A549 (cell line): ENCODE data around the gene RALGPS2. TPM values are rescaled to one million over a fixed set of nuclear protein-coding genes. Genes with fewer than 3 reads are reported as not detected.

Experiments used
- ATAC-seq, 2 experiments: fragments of 200-7000 bp in 1 of 2; fragments of >200 bp in 1 of 2; cut with Nextera tagmentation in 1 of 2; cut with Tn5 transposase in 1 of 2; 3 replicates each; pipeline versions ENCODE4 v1.8.0 to v1.9.1; 2018 to 2020; ENCODE audit warnings: mild to moderate bottlenecking in 1 of 2, moderate library complexity in 1 of 2
- CTCF ChIA-PET: fragments of 300-600 bp; sonication (Branson Sonifier 250); formaldehyde crosslinking; extraction: SDS; loops from one replicate; lab custom pipeline; 2021; ENCODE audit warnings: antibody characterized with exemption, inconsistent platforms; lab: Yijun Ruan, JAX
- POLR2A ChIA-PET: fragments of 350-600 bp; formaldehyde crosslinking; extraction: SDS; loops from one replicate; lab custom pipeline; 2021; ENCODE audit warnings: antibody characterized with exemption, inconsistent platforms; lab: Yijun Ruan, JAX
- DNase-seq, 2 experiments: peaks; one replicate each; pipeline versions ENCODE4 v3.0.0 to v3.0.0-alpha.2; 2011 to 2016; ENCODE audit warnings: low read depth in 1 of 2, low spot score in 1 of 2
- FAIRE-seq: peaks from 2 replicates; lab custom pipeline; 2011; peaks lifted over from hg19 to GRCh38; lab: Jason Lieb, UNC
- H3K27ac ChIP-seq, 2 experiments: fragments of >200 bp; sonication (Bioruptor Twin); formaldehyde crosslinking; 3 replicates each; pipeline ENCODE4 v1.5.1; 2016 to 2017
- H3K4me1 ChIP-seq: fragments of >200 bp; sonication (Bioruptor Twin); formaldehyde crosslinking; 3 replicates; pipeline ENCODE4 v1.6.1; 2016
- H3K4me2 ChIP-seq: fragments of >200 bp; sonication (Bioruptor Twin); formaldehyde crosslinking; 3 replicates; pipeline ENCODE4 v1.6.1; 2016
- H3K4me3 ChIP-seq: fragments of >200 bp; sonication (Bioruptor Twin); formaldehyde crosslinking; 3 replicates; pipeline ENCODE4 v1.5.1; 2016
- H3K9me3 ChIP-seq: fragments of >200 bp; sonication (Bioruptor Twin); formaldehyde crosslinking; 3 replicates; pipeline ENCODE4 v1.6.1; 2016
- BHLHE40 ChIP-seq: IDR thresholded peaks from 2 replicates; pipeline ENCODE4 v1.6.1; 2012; ENCODE audit warnings: low read depth, low read length, inconsistent platforms
- CEBPB ChIP-seq, 2 experiments: fragments of >200 bp in 1 of 2; sonication (Bioruptor Twin) in 1 of 2; formaldehyde crosslinking in 1 of 2; IDR thresholded peaks; 2 replicates each; pipeline ENCODE4 v1.6.1; 2012 to 2016
- EHMT2 ChIP-seq: fragments of 200-600 bp; sonication (generic); IDR thresholded peaks from 2 replicates; pipeline ENCODE4 v1.6.1; 2016; ENCODE audit warnings: antibody characterized with exemption, low read depth, mild to moderate bottlenecking, moderate library complexity
- ESRRA ChIP-seq: fragments of 150-350 bp; IDR thresholded peaks from 2 replicates; pipeline ENCODE4 v1.6.1; 2014; ENCODE audit warnings: mild to moderate bottlenecking, low read length, borderline replicate concordance
- FOSL2 ChIP-seq, 2 experiments: fragments of 450-650 bp in 1 of 2; fragments of >200 bp in 1 of 2; sonication (Bioruptor Twin) in 1 of 2; formaldehyde crosslinking; IDR thresholded peaks; 2 replicates each; pipeline versions ENCODE4 v1.5.0 to v1.6.1; 2016 to 2020; ENCODE audit warnings: mild to moderate bottlenecking in 1 of 2, moderate library complexity in 1 of 2
- FOXS1 ChIP-seq: fragments of 250-450 bp; sonication (Bioruptor Pico); IDR thresholded peaks from 2 replicates; pipeline ENCODE4 v1.5.0; 2020; ENCODE audit warnings: mild to moderate bottlenecking, moderate library complexity
- HDAC2 ChIP-seq: fragments of 200-600 bp; sonication (generic); IDR thresholded peaks from 2 replicates; pipeline ENCODE4 v1.6.1; 2016
- HOXB5 ChIP-seq: fragments of 250-450 bp; sonication (Bioruptor Pico); IDR thresholded peaks from 2 replicates; pipeline ENCODE4 v1.5.0; 2020; ENCODE audit warnings: mild to moderate bottlenecking, moderate library complexity
- MAFK ChIP-seq: fragments of 450-650 bp; IDR thresholded peaks from 2 replicates; pipeline ENCODE4 v1.6.1; 2014; ENCODE audit not compliant: partially characterized antibody
- PHF8 ChIP-seq: fragments of 200-600 bp; sonication (generic); IDR thresholded peaks from 2 replicates; pipeline ENCODE4 v1.6.1; 2016; ENCODE audit warnings: low read depth, mild to moderate bottlenecking, antibody characterized with exemption, moderate library complexity, borderline replicate concordance
- RAD21 ChIP-seq, 2 experiments: fragments of >200 bp in 1 of 2; sonication (Bioruptor Twin) in 1 of 2; formaldehyde crosslinking in 1 of 2; IDR thresholded peaks in 1 of 2; conservative IDR thresholded peaks in 1 of 2; 2 replicates in 1 of 2; 3 replicates in 1 of 2; pipeline ENCODE4 v1.6.1; 2012 to 2018; ENCODE audit warnings: inconsistent platforms in 1 of 2
- RCOR1 ChIP-seq: fragments of 150-350 bp; IDR thresholded peaks from 2 replicates; pipeline ENCODE4 v1.6.1; 2014; ENCODE audit warnings: antibody characterized with exemption, low read length, low read depth
- RNF2 ChIP-seq: fragments of 200-600 bp; sonication (generic); IDR thresholded peaks from 2 replicates; pipeline ENCODE4 v1.6.1; 2016; ENCODE audit warnings: low read depth, mild to moderate bottlenecking, antibody characterized with exemption, moderate library complexity, borderline replicate concordance
- SMC3 ChIP-seq: fragments of >200 bp; sonication (Bioruptor Twin); formaldehyde crosslinking; IDR thresholded peaks from 3 replicates; pipeline ENCODE4 v1.6.1; 2018; ENCODE audit warnings: inconsistent platforms
- SREBF2 ChIP-seq: fragments of 450-650 bp; IDR thresholded peaks from 2 replicates; pipeline ENCODE4 v1.6.1; 2014; ENCODE audit warnings: mild to moderate bottlenecking, moderate library complexity
- TP53 ChIP-seq: fragments of 250-450 bp; sonication (Bioruptor Pico); IDR thresholded peaks from 2 replicates; pipeline ENCODE4 v1.5.0; 2021; ENCODE audit warnings: mild to moderate bottlenecking, moderate library complexity
- ZC3H11A ChIP-seq: fragments of 450-650 bp; IDR thresholded peaks from 2 replicates; pipeline ENCODE4 v1.6.1; 2014; ENCODE audit warnings: antibody characterized with exemption, mild to moderate bottlenecking
- ZFP36 ChIP-seq: fragments of 450-650 bp; IDR thresholded peaks from 2 replicates; pipeline ENCODE4 v1.6.1; 2014; ENCODE audit warnings: borderline replicate concordance; ENCODE audit not compliant: partially characterized antibody
- WGBS: methylation state at CpG from one replicate; pipeline ENCODE4 v1.1.6; 2017; ENCODE audit errors: missing lambda C conversion rate; 5-methylcytosine and 5-hydroxymethylcytosine counted together
- polyA plus RNA-seq, 4 experiments: library from polyadenylated mRNA; depleted of rRNA in 3 of 4; stranded (reverse); fragments of >200 nt; fragmentation: RNase III in 1 of 4; extraction: RNeasy Plus Mini Kit Qiagen cat#74134 plus additional on column Dnase treatment in 1 of 4; gene quantifications; 2 replicates in 3 of 4; 3 replicates in 1 of 4; pipeline ENCODE4 v1.2.3, GENCODE V29; 2011 to 2017
- TF ChIP-seq, protein P1 (sequence below): fragments of >200 bp; sonication (Bioruptor Twin); formaldehyde crosslinking; IDR thresholded peaks from 2 replicates; pipeline ENCODE4 v1.6.1; 2016
- TF ChIP-seq, protein P2 (sequence below): fragments of 200-600 bp; sonication (generic); IDR thresholded peaks from 2 replicates; pipeline ENCODE4 v1.6.1; 2016; ENCODE audit warnings: antibody characterized with exemption, mild to moderate bottlenecking, moderate library complexity
- TF ChIP-seq, protein P3 (sequence below): IDR thresholded peaks from 2 replicates; pipeline ENCODE4 v1.6.1; 2012; ENCODE audit warnings: low read depth, borderline replicate concordance
- TF ChIP-seq, protein P4 (sequence below): IDR thresholded peaks from 2 replicates; pipeline ENCODE4 v1.6.1; 2012

The RALGPS2 gene
- polyA plus RNA-seq, 2 of the 4 experiments (the other 2 are of a cell fraction), result 11.8 to 18.6 TPM

DNA sequence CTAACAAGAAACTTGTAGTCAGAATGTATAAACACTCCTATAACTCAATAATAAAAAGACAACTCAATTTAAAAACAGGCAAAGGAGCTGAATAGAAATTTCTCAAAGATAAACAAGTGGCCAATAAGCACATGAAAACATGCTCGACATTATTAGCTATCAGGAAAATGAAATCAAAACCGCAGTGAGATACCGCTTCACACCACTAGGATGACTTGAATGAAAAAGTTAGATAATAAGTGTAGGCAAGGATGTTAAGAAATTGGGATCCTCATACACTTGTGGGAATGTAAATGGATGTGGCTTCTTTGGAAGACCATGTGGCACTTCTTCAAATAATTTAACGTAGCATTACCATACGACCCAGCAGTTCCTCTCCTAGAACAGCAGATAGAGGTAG lies 8.9 kb downstream of the RALGPS2 start:
- no peak overlapping the region for H3K27ac ChIP-seq
- ATAC-seq, result no peak
- TF ChIP-seq FOSL2 (IDR thresholded peaks at IDR 0.05), result no peak
- TF ChIP-seq FOSL2 (CRISPR knock-in tag; IDR thresholded peaks at IDR 0.05), result no peak
- TF ChIP-seq, protein P1, sequence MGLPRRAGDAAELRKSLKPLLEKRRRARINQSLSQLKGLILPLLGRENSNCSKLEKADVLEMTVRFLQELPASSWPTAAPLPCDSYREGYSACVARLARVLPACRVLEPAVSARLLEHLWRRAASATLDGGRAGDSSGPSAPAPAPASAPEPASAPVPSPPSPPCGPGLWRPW, result no peak
- TF ChIP-seq RCOR1, result no peak
- TF ChIP-seq SMC3, result no peak
- no peak for TF ChIP-seq ZC3H11A
- TF ChIP-seq SREBF2, result no peak
- TF ChIP-seq ESRRA, result no peak
- TF ChIP-seq BHLHE40, result no peak
- TF ChIP-seq CEBPB (IDR thresholded peaks at IDR 0.05), result no peak
- TF ChIP-seq EHMT2, result no peak
- TF ChIP-seq RNF2, result no peak
- TF ChIP-seq PHF8, result no peak
- TF ChIP-seq HDAC2, result no peak
- TF ChIP-seq ZFP36, result no peak
- peak; percentile 72 for FAIRE-seq
- no peak overlapping the region for H3K4me3 ChIP-seq
- no peak for DNase-seq
- H3K9me3 ChIP-seq, result peaks cover 7% of the 10 kb centered on the region; the same call in 1 of the 3 replicates
- 95% methylated on average over 5 of the region's 5 CpGs for WGBS
- POLR2A ChIA-PET, result no interaction called here
- no peak overlapping the region for H3K4me2 ChIP-seq
- CTCF ChIA-PET, result interaction anchor here (1.7 to 2.0 kb wide), 2 partner anchors 19 to 270 kb away, joined by 3 to 4 read pairs; no protein-coding TSS in a partner anchor
- H3K4me1 ChIP-seq, result no peaks in the 10 kb centered on the region

DNA sequence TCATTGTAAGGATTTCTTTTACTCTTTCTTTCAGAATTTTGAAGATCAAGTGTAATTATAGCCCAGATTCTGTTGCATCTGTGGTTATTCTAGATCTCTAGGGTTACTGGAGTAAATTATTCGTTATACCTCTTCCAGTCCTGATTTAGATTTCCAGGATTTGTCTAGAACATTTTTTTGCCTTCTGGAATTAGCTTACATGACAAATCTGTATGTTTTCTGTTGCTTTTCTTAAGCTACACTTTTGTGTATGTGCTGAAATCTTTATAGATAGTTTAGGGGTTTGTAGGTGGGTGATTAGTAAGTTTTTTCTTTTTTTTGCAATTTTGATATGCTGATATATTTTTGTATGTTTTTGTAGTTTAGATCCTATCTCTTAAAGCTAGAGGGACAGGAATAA lies 13.7 kb downstream of the RALGPS2 start:
- 84% methylated on average over 1 of the region's 1 CpG for WGBS
- no peaks in the 10 kb centered on the region for H3K4me1 ChIP-seq
- POLR2A ChIA-PET, result interaction anchor here (1.4 kb wide), 1 partner anchor 14 kb away, joined by 3 read pairs; the partner anchor contains the start of gene RALGPS2
- TF ChIP-seq, protein P2, sequence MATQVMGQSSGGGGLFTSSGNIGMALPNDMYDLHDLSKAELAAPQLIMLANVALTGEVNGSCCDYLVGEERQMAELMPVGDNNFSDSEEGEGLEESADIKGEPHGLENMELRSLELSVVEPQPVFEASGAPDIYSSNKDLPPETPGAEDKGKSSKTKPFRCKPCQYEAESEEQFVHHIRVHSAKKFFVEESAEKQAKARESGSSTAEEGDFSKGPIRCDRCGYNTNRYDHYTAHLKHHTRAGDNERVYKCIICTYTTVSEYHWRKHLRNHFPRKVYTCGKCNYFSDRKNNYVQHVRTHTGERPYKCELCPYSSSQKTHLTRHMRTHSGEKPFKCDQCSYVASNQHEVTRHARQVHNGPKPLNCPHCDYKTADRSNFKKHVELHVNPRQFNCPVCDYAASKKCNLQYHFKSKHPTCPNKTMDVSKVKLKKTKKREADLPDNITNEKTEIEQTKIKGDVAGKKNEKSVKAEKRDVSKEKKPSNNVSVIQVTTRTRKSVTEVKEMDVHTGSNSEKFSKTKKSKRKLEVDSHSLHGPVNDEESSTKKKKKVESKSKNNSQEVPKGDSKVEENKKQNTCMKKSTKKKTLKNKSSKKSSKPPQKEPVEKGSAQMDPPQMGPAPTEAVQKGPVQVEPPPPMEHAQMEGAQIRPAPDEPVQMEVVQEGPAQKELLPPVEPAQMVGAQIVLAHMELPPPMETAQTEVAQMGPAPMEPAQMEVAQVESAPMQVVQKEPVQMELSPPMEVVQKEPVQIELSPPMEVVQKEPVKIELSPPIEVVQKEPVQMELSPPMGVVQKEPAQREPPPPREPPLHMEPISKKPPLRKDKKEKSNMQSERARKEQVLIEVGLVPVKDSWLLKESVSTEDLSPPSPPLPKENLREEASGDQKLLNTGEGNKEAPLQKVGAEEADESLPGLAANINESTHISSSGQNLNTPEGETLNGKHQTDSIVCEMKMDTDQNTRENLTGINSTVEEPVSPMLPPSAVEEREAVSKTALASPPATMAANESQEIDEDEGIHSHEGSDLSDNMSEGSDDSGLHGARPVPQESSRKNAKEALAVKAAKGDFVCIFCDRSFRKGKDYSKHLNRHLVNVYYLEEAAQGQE, result no peak
- peak; percentile 34 for TF ChIP-seq MAFK
- TF ChIP-seq, all 56 proteins: peak for 1
- DNase-seq (no peak), FAIRE-seq (no peak), ATAC-seq (no peak)
- CTCF ChIA-PET, result interaction anchor here (0.8 to 3.1 kb wide), 3 partner anchors 8 to 264 kb away, joined by 3 to 10 read pairs (median 9); no protein-coding TSS in a partner anchor
- H3K4me2 ChIP-seq, result no peak overlapping the region
- no peak overlapping the region; a peak in 1 of 6 replicates for H3K27ac ChIP-seq
- H3K4me3 ChIP-seq, result no peak overlapping the region
- H3K9me3 ChIP-seq, result no peaks in the 10 kb centered on the region

DNA sequence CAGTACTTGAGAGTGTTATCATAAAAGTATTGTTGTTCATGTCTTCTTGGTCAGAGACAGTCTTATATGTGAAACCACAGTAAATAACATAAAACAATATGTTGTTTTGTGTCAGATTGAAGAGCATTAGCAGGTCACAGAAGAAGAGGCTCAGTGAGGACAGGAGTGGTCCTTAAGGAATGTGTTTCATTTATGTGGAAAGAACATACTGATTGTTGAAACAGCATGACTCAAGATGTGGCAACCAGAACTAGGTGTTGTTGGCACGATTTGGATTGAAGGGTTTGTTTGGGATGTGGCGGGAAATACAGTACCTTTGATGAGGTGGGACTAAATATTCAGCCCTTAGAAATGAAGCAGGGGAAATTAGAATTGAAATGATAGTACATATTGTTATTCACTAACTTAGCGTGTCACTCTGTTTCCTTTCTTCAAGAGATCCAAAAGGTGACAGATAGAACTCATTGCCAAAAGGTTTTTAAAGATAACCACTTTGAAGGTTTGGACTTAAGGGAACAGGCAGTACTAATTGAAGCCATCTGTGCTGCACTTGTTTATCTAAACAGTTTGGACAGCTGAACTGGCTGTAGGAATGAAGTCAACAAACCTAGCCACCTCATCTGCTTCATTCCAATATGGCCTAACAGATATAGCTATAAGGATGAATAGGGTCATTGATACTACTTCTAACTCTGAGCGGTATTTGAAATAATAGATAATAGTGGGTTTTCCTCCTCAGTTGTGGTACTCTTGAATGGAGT lies 14.4 kb downstream of the RALGPS2 start:
- FAIRE-seq (no peak), ATAC-seq (no peak), DNase-seq (no peak)
- H3K9me3 ChIP-seq, result no peaks in the 10 kb centered on the region
- ChIA-PET POLR2A (interaction anchor here (1.4 kb wide), 1 partner anchor 15 kb away, joined by 3 read pairs; the partner anchor contains the start of gene RALGPS2), CTCF (interaction anchor here (0.8 to 3.1 kb wide), 3 partner anchors 8 to 263 kb away, joined by 3 to 10 read pairs (median 9); no protein-coding TSS in a partner anchor)
- H3K4me2 ChIP-seq, result no peak overlapping the region
- H3K4me3 ChIP-seq, result no peak overlapping the region
- WGBS, result 73% methylated on average over 4 of the region's 4 CpGs
- H3K27ac ChIP-seq, result no peak overlapping the region; a peak in 1 of 6 replicates
- no peaks in the 10 kb centered on the region for H3K4me1 ChIP-seq
- TF ChIP-seq, protein P3, sequence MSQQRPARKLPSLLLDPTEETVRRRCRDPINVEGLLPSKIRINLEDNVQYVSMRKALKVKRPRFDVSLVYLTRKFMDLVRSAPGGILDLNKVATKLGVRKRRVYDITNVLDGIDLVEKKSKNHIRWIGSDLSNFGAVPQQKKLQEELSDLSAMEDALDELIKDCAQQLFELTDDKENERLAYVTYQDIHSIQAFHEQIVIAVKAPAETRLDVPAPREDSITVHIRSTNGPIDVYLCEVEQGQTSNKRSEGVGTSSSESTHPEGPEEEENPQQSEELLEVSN, result no peak
- TF ChIP-seq, protein P4, sequence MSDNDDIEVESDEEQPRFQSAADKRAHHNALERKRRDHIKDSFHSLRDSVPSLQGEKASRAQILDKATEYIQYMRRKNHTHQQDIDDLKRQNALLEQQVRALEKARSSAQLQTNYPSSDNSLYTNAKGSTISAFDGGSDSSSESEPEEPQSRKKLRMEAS, result no peak
- no peak for TF ChIP-seq FOXS1
- TF ChIP-seq, protein P2, result no peak
- no peak for TF ChIP-seq RAD21 (conservative IDR thresholded peaks at IDR 0.05 in 1 of 2, IDR thresholded peaks at IDR 0.05 in 1 of 2)
- no peak for TF ChIP-seq ZC3H11A
- no peak for TF ChIP-seq TP53 (CRISPR knock-in tag)
- TF ChIP-seq HOXB5 (CRISPR knock-in tag), result no peak
